Right hindlimb (tissue), 1 donor: ENCODE results near the gene APOA1.

Experiments
- DNase-seq: peaks from one replicate; pipeline ENCODE4 v3.0.0-alpha.2; 2018

Gene APOA1

GRCh38 chr11:116786966-116787365, 50.5 kb downstream of the APOA1 start:
- DNase-seq: no peak

- no peak for DNase-seq
Measured at GRCh38 chr11:116786326-116786725, 51.1 kb downstream of the APOA1 start.
